Left lung (tissue), 10 donors: ENCODE measurements around the gene INSYN2B. TPM values are rescaled to one million over a fixed set of nuclear protein-coding genes. Genes with fewer than 3 reads are reported as not detected.

ENCODE experiments used
- ATAC-seq: fragments of 200-7000 bp; cut with Tn5 transposase; one replicate; pipeline ENCODE4 v1.9.1; 2020; ENCODE audit warnings: moderate library complexity
- DNase-seq, 4 donors: peaks; one replicate each; pipeline ENCODE4 v3.0.0-alpha.2; 2013 to 2020
- H3K27ac ChIP-seq, 2 donors: fragments of 200-600 bp; sonication (generic) in 1 of 2; one replicate each; pipeline versions ENCODE4 v1.5.0 to v1.8.0; 2020 to 2021
- H3K27me3 ChIP-seq, 2 donors: fragments of 200-600 bp; sonication (generic) in 1 of 2; one replicate each; pipeline versions ENCODE4 v1.5.0 to v1.8.0; 2020 to 2021
- H3K36me3 ChIP-seq, 2 donors: fragments of 200-600 bp; sonication (generic) in 1 of 2; one replicate each; pipeline versions ENCODE4 v1.5.0 to v1.8.0; 2020 to 2021
- H3K4me1 ChIP-seq, 2 donors: fragments of 200-600 bp; one replicate each; pipeline ENCODE4 v1.8.0; 2021
- H3K4me3 ChIP-seq, 2 donors: fragments of 200-600 bp; sonication (generic) in 1 of 2; one replicate each; pipeline versions ENCODE4 v1.5.0 to v1.8.0; 2020 to 2021; ENCODE audit warnings: mild to moderate bottlenecking in 1 of 2
- H3K9me3 ChIP-seq, 2 donors: fragments of 200-600 bp; sonication (generic) in 1 of 2; one replicate each; pipeline versions ENCODE4 v1.5.0 to v1.8.0; 2020 to 2021
- CTCF ChIP-seq, 2 donors: fragments of 200-600 bp; sonication (generic) in 1 of 2; IDR thresholded peaks; one replicate each; pipeline versions ENCODE4 v1.5.0 to v1.8.0; 2021; ENCODE audit warnings: antibody characterized with exemption in 2 of 2
- intact Hi-C, 2 donors: fragments of 100-400 bp; cut with DNase I; formaldehyde crosslinking; loops; one replicate each; pipeline versions ENCODE4 v1.11.2 to v1.14.2; 2022
- polyA plus RNA-seq, 6 donors: library from polyadenylated mRNA; unstranded; fragments of 120-200 nt; gene quantifications; one replicate each; pipeline ENCODE4 v1.2.1, GENCODE V29; 2013; ENCODE audit not compliant: insufficient read length in 6 of 6
- total RNA-seq, 2 donors: library from RNA; stranded (reverse); fragmentation: NEBNext Ultra II Directional; extraction: Animal tissue kit (Norgen Biotek cat#: 25700); gene quantifications; one replicate each; pipeline ENCODE4 v1.2.1, GENCODE V29; 2021
- donor health status: DM: no; HTN: yes; CAD: no.
- donor health status: DM: no; HTN: no; CAD: no.

The INSYN2B gene
- total and polyA plus RNA-seq, 8 donors: 0.10 to 7.0 (median 4.2) TPM

GRCh38 chr5:169850409-169850808, 129.9 kb downstream of the INSYN2B start:
- no peak for TF ChIP-seq CTCF (IDR thresholded peaks at IDR 0.05)
- Histone ChIP-seq H3K4me1 (no peaks in the 10 kb centered on the region), H3K27me3 (no peaks in the 10 kb centered on the region), H3K9me3 (peaks cover 0 to 22% of the 10 kb centered on the region in 2 donors), H3K36me3 (peaks cover 0 to 8% of the 10 kb centered on the region in 2 donors), H3K4me3 (no peak overlapping the region), H3K27ac (no peak overlapping the region)
- ATAC-seq (no peak), DNase-seq (no peak)
- intact Hi-C loops: no loop called here

- no peaks in the 10 kb centered on the region for H3K4me1 ChIP-seq
- intact Hi-C loops: no loop called here
- peaks cover 0 to 22% of the 10 kb centered on the region in 2 donors for H3K9me3 ChIP-seq
Measured at GRCh38 chr5:169848792-169849191, 131.5 kb downstream of the INSYN2B start.

GRCh38 chr5:169848271-169848670, 132.0 kb downstream of the INSYN2B start:
- intact Hi-C loops: no loop called here

More at GRCh38 chr5:169848792-169849191, 131.5 kb downstream of the INSYN2B start:
- TF ChIP-seq CTCF (IDR thresholded peaks at IDR 0.05): no peak
- H3K27ac ChIP-seq: no peak overlapping the region
- DNase-seq (no peak), ATAC-seq (no peak)
- peaks cover 0 to 8% of the 10 kb centered on the region in 2 donors for H3K36me3 ChIP-seq
- no peaks in the 10 kb centered on the region for H3K27me3 ChIP-seq
- H3K4me3 ChIP-seq: no peak overlapping the region

GRCh38 chr5:169847519-169847918, 132.8 kb downstream of the INSYN2B start:
- ATAC-seq (no peak), DNase-seq (no peak)
- peaks cover 0 to 22% of the 10 kb centered on the region in 2 donors for H3K9me3 ChIP-seq
- intact Hi-C loops: no loop called here
- no peaks in the 10 kb centered on the region for H3K4me1 ChIP-seq
- no peaks in the 10 kb centered on the region for H3K27me3 ChIP-seq
- H3K36me3 ChIP-seq: peaks cover 0 to 13% of the 10 kb centered on the region in 2 donors
- TF ChIP-seq CTCF (IDR thresholded peaks at IDR 0.05): no peak
- no peak overlapping the region for H3K4me3 ChIP-seq
- H3K27ac ChIP-seq: no peak overlapping the region

More at GRCh38 chr5:169848271-169848670, 132.0 kb downstream of the INSYN2B start:
- TF ChIP-seq CTCF (IDR thresholded peaks at IDR 0.05): no peak
- no peak overlapping the region for H3K4me3 ChIP-seq
- ATAC-seq: no peak
- peaks cover 0 to 8% of the 10 kb centered on the region in 2 donors for H3K36me3 ChIP-seq
- DNase-seq: no peak
- no peaks in the 10 kb centered on the region for H3K27me3 ChIP-seq
- H3K4me1 ChIP-seq: no peaks in the 10 kb centered on the region
- peaks cover 0 to 22% of the 10 kb centered on the region in 2 donors for H3K9me3 ChIP-seq
- H3K27ac ChIP-seq: no peak overlapping the region

GRCh38 chr5:169842699-169843098, 137.6 kb downstream of the INSYN2B start:
- Histone ChIP-seq H3K27ac (no peak overlapping the region), H3K4me3 (no peak overlapping the region), H3K36me3 (peaks cover 0 to 21% of the 10 kb centered on the region in 2 donors), H3K9me3 (no peaks in the 10 kb centered on the region), H3K27me3 (no peaks in the 10 kb centered on the region), H3K4me1 (no peaks in the 10 kb centered on the region)
- DNase-seq (no peak), ATAC-seq (no peak)
- TF ChIP-seq CTCF (IDR thresholded peaks at IDR 0.05): no peak
- intact Hi-C loops: no loop called here
